Muscle of back (tissue), 11 donors: ENCODE results near the gene STK32C. TPM values are rescaled to one million over a fixed set of nuclear protein-coding genes. Genes with fewer than 3 reads are reported as not detected.

Source experiments
- DNase-seq, 3 donors: peaks; one replicate each; pipeline versions ENCODE4 v3.0.0 to v3.0.0-alpha.2; 2013
- polyA plus RNA-seq, 10 donors: library from polyadenylated mRNA; unstranded; fragments of 120-200 nt; gene quantifications; one replicate each; pipeline ENCODE4 v1.2.1, GENCODE V29; 2013; ENCODE audit not compliant: insufficient read length in 10 of 10

Gene STK32C
- polyA plus RNA-seq, 10 donors = 8.0 to 13.1 (median 10.4) TPM

DNA sequence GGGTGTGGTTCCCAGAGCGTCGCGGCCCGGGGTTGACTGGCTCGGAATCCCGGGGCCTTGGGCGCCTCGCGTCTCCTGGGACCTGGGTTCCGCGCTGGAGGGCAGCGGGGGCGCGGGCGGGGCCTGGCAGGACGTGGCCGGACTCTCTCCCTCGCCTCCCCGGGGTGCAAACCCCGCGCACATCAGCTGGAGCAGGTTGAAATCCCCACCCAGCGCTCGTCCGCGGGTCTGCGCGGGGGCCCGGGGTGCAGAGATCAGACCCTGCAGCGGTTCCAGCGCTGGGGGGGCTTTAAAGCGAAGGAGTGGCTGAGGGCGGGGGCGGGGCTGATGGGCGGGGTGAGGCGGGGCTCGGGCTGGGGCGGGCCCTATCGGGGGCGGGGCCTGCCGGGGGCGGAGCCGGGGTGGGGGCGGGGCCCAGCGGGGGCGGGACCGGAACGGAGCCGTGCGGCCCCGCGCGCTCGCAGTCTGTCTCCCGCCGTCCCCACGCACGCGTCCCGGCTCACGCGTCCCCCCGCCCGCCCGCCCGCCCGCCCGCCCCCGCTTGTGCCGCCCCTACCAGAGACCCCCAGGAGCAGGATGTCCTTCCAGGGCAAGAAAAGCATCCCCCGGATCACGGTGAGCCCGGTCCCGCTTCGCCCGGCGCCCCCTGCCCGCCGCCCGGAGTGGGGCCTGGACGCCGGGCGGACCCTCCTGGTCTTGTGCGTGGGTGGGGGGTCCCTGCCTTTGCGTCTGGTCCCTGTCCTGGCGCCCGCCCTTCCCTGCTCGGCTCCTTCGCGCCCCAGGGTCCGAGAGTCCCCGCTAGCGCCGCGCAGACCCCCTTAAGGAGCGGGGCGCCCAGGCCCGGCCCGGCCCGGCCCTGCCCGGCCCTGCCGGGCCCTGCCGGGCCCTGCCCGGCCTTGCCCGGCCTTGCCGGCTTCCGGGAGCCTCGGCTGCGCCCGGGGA is 121.0 kb downstream of the STK32C start, which contains the start of gene DPYSL4:
DPYSL4 (plus strand) TSS at position 461 of the 942 bp plus-strand sequence; CDS start at position 577, 116 bp downstream.
- DNase-seq = peak in 2 of 3 donors; percentile 8 to 23

DNA sequence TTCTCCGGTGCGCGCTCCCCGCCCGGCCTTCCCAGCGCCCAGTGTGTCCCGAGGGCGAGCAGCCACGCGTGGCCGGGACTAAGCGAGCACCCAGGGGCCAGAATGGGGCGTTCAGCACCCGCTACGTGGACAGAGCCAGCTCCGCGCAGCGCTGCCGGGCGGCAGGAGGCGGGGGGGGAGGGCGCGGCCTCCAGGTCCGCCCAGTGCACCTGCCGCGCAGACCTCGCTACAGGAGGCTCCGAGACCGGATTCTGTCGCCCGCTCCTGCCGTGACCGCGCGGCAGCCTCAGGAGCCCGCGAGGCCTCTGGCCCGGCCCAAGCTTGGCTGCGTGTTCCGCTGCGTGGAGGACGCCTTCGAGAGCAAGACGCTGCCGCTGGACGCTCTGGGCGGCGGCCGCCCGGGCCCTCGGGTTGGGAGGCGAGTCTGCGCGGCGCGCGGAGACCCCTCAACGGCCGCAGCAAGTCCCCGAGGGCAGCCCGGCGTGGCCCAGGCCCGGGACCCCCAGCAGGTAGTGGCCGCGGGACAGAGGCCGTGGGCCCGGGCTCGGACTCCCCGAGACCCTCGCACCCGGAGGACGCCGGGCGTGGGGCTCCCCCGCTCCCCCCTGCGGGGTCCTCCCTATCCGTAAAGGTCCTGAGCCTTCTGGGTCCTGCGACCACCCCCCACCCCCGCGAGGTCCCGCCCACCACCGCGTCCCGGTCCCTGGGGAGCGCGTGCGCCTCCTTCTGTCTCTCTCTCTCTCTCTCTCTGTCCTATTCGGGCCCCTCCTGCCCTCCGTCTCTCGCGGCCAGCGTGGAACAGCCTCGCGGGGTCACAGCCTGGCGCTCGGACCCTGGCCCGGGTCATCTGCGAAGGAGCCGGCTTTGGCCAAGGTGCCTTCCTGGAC is 121.9 kb downstream of the STK32C start:
- DNase-seq = peak in 2 of 3 donors; percentile 51 to 72

DNA sequence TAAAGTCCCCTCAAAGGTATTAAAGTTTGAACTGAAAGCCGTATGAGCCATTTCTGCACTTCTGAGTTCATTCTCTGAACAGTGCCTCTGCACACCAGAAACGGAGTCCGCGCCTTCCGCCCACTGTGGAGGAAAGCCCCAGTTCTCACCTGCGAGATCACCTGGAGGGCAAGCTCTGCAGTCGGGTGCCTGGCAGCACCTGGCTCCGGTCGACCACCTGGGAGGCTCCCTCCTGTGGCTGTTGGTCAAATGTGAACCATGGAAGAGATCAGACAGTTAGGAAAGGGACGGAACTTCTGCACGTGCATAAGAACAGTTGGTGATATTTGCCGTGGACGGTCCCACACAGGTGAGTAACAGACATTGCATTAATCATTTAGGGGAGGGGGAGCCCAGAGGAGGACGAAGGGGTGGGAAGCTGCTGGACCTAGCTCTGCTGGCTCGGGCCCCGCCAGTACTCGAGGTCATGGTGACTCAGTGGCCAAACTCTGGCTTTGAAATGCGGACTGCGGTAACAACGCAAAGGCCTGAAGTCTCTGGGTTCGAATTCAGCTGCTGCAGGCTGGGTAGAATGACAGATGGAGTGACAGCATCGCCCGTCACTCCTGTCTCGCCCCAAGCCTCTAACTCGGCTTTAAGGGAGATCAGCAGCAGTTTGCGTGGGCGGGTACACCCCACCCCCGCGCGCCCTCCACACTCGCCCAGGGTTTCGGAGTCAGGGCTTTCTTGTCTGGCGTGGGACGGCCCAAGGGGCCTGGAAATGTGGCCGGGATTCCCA is 122.7 kb downstream of the STK32C start:
- no peak for DNase-seq

DNA sequence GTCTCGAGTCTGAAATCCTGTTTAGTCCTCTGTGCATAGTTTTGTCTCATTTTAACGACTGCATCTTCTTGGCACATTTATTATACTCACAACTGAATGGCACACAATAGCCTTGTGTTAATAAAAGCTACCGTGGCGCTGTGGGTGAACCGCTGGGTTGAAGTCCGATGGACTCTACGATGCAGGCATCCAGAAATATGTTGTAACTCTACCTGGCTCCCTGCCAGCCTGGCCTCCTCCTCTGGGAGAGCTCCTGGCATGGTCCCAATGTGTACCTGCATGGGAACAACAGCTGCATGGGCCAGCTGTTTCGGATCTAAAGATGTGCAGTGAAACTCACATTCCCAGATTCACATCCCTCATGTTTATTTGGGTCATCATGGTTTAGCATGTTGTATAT is 124.7 kb downstream of the STK32C start:
- no peak for DNase-seq

DNA sequence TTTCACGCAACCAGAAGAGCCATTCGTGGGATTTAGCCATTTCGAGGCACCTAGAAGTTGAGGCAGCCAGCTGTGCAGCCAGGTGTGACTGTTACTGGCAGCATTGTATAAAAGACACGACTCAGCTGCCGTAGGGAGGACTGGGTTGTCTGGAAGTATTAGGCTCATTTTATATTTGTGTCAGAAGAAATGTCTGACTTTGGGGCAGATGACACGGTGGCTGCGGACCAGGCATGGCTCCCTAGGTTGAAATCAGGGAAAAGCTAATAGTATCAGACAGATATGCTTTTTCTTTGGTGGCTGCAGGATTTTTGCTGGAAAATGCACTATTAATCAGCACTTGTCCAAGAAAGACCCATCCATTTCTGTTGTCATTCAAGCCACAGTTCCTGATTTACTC is 125.2 kb downstream of the STK32C start:
- no peak for DNase-seq

DNA sequence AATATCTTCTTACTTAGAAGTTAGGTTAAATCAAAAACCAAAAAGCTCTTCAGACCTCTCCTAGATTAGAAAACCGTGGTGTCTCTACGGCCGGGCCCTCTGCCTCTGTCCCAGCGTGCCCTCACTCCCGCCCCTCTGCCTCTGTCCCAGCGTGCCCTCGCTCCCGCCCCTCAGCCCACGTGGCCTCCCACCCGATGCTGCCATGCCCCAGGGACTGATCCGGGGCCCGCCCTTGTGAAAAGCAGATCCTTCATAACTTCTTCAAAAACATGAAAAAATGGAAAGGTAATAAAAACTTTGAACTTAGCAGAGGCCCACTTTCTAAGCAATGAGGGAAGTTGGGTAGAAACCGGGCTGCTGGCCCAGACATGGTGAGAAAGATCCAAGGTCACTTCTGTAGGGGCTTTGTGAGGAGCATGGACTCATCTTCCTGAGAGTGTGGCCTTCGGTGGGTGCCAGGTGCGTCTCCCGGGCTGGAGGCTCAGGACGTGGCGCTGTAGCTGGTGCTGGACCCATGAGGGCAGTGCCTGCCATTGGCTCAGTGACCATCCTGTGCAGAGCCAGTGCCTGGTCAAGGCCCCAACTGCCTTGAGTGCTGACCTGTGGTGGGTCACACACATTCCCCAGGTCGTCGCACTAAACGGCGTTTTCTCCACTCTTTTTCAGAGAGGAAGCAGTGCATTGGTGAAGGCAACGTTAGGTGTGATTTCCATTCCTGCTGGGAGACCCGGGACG is 125.9 kb downstream of the STK32C start:
- DNase-seq = no peak

DNA sequence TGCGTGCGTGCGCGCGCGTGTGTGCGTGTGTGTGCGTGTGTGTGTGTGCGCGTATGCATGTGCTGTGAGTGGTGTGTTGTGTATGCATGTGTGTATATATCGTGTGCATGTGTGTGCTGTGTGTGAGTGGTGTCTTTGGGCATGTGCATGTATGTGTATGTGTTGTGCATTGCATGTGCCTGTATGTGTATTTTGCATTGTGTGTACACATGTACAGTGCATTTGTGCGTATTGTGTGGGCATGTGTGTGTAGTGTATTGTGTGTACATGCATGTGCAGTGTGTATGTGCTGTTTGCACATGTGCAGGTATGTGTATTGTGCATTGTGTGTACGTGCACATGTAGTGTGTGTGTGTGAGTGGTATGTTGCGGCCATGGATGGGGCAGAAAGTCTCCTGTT is 127.0 kb downstream of the STK32C start:
- DNase-seq = no peak

DNA sequence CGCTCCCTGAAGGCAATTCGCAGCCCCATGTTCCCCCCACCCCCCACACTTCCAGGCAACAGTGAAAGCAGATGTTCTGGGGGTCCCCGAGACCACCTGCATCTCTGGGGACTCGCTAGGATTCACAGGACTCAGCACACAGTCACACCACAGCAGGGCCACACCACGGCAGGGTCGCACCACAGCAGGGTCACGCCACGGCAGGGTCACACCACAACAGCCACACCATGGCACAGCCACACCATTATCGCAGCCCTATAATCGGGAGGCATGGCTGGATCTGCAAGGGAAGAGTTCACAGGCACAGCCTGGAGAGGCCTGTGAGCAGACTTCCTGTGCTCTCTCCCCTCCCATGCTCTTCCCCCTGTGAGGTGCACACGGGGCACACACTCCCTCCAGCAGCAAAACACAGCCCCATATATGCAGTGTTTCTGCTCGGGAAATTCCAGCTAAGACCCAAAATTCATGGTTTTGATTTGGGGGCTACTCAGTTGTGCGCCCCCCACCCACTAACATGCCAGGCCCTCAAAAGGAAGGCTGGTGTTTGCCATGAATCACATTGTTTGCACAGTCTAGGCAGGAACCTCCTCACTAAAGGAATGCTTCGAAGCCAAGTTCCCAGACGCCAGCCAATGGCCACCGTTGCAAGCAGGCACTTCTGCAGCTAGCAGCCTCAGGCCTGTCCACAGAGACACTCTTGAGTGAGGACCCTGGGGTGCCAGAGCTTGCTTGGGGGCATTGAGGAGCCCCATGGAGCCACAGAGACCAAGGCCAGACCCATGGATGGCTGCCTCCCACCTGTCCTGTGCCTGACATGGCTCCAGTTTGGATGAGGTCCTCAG is 128.0 kb downstream of the STK32C start:
- no peak for DNase-seq

DNA sequence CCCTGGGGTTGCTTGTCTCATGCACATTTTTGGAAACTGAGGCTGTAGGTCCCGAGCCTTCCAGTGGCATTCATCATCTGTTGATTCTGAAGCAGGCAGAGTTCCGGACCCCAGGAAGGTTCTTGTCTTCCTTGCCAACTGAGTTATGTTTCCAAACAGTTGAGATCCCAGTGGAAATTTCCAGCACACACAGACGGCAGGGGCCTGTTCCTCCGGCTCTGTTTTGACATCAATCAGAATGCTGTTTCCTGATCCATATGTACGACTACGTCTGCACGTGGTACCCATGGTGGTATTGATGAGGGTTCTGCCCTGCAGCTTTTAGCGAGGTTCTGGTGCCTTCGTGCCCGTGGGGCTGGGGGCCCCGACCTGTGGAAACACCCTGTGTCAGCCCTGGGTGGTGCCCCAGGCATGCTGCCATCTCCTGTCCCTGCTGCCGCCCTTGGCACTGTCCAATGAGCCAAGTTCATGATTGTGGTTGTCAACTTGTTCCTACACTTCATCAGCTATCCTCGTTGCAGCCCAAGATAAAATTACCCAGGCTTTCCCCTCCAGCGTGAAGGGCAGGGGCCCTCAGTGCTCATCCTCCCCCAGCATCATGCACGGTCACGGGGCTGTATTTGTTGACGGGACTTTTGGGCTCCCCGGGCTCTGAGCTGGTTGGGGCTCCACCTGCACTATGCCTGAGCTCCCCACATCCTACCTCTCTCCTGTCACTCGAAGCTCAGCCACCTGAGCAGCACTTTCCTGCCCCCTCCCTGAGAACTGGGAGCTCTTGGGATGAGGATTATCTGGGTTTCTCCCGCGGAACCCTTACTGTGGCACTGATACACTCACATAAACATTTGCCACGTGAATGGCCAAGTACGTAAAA is 128.8 kb downstream of the STK32C start:
- no peak for DNase-seq

DNA sequence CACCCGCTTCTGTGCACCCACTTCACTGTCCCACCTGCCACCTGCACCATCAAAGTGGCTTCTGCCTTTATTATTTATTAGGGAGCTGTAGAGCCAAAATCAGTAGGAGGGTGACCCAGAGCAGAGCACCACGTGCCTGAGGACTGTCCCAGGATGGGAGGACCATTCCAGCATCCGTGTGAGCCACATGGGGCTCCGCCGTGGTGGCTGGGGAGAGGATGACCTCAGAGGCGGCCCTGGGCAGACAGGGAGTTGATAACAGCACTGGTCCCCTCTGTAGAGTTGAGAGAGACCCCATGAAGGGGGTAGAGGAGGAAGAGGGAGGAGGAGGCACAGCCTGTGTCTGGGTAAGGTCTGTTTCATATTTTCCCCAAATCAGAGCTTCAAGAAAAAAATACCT is 129.7 kb downstream of the STK32C start:
- DNase-seq = no peak

DNA sequence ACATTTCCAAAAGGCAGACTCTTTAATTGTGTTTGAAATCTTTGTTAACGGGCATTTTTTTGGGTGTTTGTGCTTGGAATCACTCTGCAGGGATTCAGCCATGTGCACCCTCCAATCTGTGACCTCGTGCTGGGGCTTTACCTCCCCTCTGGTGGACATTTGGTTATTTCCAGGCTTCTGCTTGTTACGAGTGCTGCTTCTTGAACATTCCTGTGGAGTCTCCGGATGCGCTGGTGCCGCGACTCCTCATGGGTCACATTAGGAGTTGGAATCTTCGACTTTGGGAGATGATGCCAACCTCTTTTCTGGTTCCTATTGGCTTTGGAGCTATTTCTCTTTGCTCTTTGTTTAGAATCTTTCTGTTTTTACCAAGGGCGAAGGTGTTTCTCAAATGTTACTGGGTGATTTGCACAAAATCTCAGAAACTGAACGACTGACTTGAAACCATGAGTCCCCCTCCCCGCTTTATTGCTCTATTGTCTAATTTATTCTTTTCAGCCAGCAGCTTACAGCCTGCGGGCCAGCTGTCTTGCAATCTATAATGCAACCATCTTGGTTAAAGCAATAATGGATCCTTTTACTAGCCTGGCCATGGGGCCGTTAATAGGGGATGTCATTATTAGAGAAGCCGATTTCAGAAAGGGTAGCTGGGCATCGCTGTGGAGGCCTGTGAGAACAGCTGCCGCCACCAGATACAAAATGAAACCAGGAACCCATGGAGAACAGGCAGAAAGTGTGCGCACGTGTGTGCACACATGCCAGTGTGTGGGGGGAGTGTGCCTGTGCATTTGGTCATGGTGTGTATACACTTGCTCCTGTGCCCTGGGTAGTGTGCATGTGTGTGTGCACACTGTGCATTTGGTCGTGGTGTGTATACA is 130.9 kb downstream of the STK32C start:
- DNase-seq = no peak

DNA sequence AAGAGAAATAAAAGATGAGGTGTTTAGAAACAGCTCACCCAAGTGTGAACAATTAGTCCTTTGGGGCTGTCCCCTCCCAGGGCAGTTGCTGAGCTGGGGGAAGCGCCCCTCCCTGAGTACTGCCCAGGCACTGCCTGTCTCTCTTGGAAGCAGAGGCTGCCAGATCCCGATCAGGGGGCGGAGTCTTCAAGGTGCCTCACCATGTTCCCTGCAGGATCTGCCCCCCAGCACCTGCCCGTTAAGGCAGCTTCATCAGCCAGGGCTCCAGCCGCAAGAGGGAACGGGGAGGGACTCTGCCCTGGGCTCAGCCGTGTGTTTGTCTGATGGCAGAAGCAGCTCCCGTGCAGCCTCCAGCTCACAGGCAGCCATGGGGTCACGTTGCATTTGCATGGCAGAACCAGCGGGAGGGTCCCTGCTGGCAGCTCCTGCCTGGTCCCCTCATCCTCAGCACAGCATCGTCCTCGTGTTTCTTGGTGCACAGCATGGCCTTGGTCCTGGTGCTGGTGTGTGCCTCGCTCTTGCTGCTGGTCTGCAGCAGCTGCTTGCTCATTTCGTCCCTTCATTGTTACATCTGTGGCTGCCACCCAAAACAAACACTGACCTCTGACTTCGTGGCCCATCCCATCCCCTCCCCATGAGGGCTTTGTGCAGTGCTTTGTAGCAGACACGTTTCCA is 131.7 kb downstream of the STK32C start:
- DNase-seq = no peak

DNA sequence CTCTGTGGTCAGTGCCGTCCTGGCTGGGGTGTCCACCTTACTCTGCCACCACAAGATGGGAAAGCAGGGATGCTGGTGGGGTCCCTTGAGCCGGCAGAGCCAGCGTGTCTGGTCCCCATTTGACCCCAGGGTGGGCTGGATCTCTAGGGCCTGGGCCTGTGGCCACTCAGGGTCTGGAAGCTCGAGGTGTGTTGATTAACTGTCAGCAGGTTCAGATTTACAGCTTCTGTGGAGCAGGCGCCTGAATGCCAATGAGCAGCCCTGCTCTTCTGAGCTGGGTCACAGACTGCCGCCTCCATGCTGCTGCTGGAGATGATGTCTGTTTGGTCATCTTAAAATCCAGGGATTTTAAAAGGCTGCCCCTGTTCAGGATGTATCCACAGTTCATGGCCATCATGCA is 132.3 kb downstream of the STK32C start:
- no peak for DNase-seq

DNA sequence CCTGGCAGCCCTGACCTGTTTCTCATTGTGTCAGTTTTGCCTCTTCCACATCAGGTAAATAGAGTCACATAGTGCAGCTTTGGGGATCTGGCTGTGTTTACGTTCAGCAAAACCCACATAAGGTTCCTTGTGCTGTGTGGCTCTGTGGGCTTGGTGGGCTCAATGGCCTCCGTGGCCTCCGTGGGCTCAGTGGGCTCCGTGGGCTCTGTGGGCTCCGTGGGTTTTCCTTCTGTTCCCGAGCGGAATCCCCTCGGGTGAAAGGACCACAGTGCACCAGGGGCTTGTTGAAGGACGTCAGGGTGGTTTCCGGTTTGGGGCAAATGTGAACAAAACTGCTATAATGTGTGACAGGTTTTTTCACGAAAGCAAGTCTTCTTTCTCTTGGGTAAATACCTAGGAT is 133.5 kb downstream of the STK32C start:
- DNase-seq = no peak

DNA sequence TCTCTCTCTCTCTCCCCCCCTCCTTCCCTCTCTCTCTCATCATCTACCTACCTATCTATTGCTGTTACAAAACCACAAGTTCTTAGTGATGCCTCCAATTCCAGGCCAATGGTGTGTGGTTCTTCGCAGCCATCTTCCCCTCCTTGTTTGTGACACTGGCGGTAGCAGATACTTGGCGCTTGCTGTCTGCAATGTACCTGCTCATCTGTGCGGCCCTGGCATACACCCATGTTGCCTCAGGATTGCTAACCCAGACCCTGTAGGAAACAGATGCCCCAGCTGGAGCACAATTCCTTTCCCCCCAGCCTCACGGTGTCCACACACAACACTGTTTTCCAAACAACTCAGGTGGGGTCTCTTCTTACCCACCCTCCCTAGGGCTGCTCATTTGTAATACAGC is 134.6 kb downstream of the STK32C start:
- no peak for DNase-seq

DNA sequence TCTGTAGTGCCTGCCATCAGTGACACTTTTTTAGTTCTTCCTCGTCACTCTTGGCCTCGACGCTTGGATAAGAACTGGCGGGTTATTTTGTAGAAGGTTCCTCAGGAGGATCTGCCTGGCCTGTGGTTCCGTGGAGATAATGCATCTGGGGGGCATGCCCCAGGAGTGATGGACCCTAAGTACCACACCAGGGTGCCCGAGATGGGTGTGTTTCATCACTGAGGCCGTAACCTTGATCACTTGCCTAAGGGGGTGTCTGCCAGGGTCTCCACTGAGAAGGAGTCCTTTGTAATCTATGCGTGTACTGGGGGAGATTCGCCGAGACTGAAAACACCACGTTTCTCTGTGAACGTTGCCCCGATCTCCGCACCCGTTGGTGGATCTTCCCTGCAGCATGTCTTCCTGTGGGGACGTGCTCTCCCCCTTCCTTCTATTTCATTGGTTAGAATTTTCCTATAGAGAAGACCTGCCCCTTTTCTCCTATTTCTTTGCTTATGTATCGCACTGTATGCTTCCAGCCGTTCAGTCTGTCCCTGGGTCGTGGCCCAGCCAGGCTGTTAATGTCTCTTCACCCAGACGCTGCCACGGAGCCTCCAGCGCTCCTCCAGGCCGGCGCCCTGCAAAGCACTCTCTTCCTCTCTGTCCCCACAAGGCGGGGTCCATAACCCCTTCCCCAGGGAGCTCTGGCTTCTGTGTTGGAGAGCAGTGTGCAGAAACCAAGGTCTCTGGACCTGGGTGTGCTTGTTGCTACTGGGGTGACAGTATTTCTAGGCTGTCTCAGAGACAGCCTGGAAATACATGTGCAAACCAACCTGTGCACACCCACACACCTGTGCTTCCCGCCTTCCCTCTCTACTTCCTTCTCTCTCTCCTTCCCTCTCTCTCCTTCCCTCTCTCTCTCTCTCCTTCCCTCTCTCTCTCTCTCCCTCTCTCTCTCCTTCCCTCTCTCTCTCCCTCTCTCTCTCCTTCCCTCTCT is 135.4 kb downstream of the STK32C start:
- DNase-seq = no peak
